Right lobe of liver (tissue), 4 donors: ENCODE results near the gene ADNP.

Experiments used
- POLR2A ChIP-seq: fragments of 450-650 bp; IDR thresholded peaks from one replicate; pipeline ENCODE4 v1.6.1; 2017; ENCODE audit warnings: antibody characterized with exemption, mild to moderate bottlenecking
- TF ChIP-seq, protein P1 (sequence below), 4 donors: fragments of 200-600 bp in 3 of 4; fragments of 450-650 bp in 1 of 4; IDR thresholded peaks; one replicate each; pipeline versions ENCODE4 v1.5.1 to v1.8.0; 2016 to 2022; ENCODE audit warnings: antibody characterized with exemption in 4 of 4, mild to moderate bottlenecking in 2 of 4
- donor health status: DM: no; HTN: no; CAD: no.
- donor health status: DM: no; HTN: no; CAD: no.
- donor health status: DM: no; HTN: yes; CAD: no.

- no peak for TF ChIP-seq POLR2A
- TF ChIP-seq, protein P1, sequence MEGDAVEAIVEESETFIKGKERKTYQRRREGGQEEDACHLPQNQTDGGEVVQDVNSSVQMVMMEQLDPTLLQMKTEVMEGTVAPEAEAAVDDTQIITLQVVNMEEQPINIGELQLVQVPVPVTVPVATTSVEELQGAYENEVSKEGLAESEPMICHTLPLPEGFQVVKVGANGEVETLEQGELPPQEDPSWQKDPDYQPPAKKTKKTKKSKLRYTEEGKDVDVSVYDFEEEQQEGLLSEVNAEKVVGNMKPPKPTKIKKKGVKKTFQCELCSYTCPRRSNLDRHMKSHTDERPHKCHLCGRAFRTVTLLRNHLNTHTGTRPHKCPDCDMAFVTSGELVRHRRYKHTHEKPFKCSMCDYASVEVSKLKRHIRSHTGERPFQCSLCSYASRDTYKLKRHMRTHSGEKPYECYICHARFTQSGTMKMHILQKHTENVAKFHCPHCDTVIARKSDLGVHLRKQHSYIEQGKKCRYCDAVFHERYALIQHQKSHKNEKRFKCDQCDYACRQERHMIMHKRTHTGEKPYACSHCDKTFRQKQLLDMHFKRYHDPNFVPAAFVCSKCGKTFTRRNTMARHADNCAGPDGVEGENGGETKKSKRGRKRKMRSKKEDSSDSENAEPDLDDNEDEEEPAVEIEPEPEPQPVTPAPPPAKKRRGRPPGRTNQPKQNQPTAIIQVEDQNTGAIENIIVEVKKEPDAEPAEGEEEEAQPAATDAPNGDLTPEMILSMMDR (IDR thresholded peaks at IDR 0.05), result no peak
Measured at GRCh38 chr20:50844430-50845100, 86.7 kb downstream of the ADNP start.
